GM18517 (cell line): ENCODE results near the gene KSR2.
"Not testable (repeated sequence)": the region's sequence is repeated elsewhere in the genome, so short reads cannot be mapped to it uniquely, and the experiment has no call there.

Source experiments
- ATAC-seq: cut with Tn5 transposase; IDR thresholded peaks from one replicate; pipeline ENCODE4 v1.9.1; 2021; ENCODE audit warnings: mild to moderate bottlenecking, moderate library complexity; ENCODE audit not compliant: unreplicated experiment

Gene KSR2

DNA sequence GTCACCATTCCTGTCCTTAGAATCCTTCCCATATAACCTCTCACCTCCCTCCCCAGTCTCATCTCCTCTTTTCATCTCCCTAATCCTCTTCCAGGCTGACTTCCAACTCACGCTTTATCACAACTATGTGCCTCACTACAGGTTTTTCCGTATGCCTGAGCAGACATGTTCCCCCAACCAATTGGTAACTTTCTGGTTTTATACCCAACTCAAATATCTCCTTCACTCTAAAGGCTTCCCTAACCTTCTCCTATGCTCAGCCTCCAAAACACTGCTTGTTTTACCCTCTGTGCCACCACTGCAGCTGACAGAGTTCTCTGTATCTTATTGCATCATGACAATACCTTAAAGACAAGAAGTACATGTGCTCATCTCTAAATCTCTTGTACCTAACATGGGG is 139.7 kb downstream of the KSR2 start:
- no peak for ATAC-seq

DNA sequence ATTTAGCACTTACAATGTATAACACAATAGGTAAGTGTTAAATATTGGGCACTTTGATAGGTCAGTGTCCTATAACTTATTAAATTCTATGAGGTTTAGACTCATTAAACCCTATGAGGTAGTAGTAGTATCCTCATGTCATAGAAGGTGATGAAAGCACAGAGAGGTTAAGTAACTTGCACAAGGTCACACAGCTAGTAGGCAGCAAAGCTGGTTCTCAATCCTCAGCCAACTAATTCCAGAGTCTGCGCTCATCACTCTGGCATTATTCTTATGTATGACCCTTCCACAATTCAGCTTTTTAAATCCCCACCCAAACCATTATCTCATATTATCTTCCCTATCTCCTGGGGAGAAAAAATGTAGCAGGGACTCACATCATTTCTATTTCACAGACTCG is 141.1 kb downstream of the KSR2 start:
- no peak for ATAC-seq

DNA sequence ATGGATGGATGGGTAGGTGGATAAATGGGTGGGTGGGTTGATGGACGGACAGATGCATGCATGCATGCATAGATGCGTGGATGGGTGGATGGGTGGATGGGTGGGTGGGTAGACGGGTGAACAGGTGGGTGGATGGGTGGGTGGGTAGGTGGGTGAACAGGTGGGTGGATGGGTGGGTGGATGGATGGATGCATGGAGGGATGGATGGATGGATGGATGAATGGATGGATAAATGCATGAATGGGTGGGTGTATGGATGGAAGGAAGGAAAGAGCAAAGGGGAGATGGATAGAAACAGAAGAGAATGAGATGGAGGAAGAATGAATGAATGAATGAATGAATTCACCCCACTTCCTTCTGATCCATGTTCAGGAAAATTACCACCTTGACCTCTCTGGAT is 143.0 kb downstream of the KSR2 start:
- ATAC-seq: no peak

DNA sequence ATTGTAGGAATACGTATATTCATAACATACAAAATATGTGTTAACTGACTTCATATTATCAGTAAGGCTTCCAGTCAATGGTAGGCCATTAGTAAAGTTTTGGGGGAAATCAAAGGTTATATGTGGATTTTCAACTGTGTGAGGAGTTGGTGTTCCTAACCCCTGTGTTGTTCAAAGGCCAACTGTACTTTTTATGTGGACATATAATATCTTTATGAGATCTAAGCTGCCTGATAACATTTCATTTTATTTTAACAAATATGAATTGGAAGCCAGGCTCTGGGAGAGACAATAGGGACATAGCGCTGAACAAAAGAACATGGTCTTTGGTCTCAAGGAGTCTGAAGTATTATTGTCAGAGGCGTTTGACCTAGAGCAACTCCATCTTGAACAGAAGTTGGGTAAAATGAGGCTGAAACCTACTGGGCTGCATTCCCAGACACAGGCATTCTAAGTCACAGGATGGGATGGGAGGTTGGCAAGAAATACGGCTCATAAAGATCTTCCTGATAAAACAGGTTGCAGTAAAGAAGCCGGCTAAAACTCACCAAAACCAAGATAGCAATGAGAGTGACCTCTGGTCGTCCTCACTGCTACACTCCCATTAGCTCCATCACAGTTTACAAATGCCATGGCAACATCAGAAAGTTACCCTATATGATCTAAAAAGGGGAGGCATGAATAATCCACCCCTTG is 147.2 kb downstream of the KSR2 start:
- ATAC-seq: no peak

DNA sequence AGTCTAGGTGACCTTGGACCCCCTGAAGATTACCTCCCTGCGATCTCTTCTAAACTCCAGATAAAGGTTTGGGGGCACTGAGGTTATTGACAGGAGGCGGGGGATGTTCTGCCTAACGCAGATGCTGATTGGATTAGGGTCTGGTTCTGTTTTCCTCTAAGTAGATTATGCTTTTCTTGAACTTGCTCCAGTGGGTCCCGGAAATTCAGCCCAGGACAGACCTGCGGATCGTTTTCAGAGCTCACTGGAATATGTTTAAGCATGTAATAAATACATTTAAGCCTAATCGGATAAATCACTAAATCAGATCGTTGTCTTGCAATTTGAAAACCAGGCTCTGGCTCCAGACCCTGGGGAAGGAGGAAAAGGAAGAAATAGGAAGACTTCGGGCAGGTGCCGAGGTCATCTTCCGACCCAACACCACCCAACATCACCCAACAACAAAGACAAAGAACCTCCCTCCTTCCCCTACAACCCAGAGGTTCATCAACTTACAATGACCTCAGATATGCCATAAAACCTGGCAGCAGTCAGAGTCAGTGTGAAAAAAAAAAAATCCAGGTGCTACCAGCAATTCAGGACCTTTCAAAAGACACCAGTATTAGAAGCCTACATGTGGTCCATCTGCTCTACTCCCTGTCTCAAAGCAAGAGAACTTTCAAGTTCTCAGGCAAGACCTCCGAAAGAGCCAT is 148.4 kb downstream of the KSR2 start:
- no peak for ATAC-seq

DNA sequence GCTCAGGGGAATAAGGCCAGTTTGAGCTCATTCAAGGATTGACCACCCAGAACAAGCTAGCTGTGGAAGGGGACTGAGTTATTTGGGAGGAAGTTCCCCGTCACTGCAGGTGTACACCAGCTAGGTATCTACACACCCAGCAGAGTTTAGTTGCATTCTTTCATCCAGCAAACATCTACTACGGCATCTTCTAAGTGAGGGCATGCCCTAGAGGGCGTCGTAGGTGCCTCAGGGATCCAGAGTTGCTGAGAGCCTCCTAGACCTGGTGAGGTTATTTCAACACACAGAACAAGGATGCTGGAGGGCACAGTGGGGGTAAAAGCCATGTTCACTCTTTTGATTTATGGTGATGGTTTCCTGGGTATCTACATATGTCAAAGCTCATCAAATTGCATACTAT is 149.6 kb downstream of the KSR2 start:
- ATAC-seq: no peak

DNA sequence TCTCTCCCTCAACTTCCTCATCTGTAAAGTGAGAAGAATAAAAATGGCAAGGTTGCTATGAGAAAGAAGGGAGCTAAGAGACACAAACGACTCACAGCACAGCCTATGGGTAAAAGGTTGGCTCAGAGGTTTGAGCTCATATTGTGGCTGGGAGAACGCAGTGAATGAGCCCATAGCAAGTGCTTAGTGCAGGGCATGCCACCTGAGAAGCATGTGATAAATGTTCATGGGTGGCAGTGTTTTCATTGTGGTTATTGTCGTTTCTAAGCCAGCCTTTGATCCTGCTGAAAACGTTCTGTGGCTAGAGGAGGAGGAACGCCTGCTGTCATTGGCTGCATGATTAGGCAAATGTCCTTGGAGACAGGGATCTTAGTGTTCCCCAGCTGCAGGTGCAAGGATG is 150.4 kb downstream of the KSR2 start:
- ATAC-seq: no peak

DNA sequence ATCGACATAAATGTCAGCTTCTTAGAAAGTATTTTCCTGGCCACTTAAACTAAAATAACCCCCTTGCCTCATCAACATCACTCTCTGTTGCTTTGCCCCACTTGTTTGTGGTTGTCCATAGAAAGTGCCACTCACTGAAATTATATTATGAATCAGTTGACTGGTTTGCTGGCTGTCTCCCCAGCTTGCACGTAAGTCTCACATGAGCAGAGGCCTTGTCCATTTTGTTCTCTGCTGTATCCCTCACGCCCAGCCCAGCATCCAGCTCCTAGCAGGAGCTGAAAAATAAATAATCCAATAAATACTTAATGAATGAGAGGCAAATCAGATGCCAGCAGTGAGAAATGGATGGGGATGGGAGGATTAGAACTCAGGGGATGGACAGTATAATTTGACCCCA is 159.3 kb downstream of the KSR2 start:
- ATAC-seq: no peak

DNA sequence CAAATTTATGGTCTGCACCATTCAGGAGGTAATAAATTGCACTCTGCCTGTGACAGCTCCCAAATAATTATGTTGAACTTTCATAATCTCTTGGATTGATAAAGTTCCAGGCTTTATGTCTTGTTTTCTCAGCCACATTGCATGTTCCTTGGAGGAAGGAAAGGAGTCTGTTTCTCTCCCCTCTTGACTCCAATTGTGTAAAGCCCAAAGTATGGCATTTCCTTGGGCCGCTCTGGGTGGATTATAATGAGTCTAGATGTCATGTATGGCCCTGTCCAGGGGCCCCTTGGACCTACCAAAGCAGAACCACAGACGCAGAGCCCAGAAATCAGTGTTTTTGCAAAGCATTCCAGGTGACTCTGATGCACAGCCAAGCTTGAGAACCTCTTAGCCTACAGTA is 160.8 kb downstream of the KSR2 start:
- ATAC-seq: no peak

DNA sequence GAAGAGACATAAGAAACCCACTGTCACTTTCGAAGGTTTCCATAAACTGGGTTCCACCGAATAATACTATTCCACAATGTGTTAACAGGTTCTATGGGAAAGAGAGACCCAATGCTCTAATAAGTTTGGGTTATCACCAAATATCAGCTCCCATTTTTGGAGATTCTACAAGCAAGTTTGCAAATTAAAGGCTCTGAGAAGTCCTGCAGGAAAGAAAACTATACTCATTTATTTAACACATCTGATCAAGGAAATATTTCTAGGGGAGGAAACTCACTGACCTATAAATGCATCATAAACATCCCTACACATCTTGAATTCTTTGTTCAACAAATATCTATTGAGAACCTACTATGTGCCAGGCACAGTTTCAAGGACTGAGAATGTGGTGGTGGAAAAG is 161.4 kb downstream of the KSR2 start:
- no peak for ATAC-seq

DNA sequence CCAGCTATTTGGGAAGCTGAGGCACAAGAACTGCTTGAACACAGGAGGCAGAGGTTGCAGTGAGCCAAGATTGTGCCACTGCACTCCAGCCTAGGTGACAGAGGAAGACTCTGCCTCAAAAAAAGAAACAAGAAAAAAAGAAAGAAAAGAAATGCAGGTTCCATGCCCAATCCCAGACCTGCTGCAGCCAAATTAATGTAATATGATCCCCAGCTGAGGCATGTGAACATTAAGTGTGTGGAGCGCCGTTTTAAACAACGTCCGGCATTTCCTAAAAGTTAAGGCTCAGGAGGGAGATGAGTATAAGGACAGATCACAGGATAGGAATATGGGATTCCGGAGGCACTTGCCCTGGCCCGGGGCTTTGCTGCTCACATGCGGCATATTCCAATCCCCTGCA is 162.9 kb downstream of the KSR2 start:
- no peak for ATAC-seq

DNA sequence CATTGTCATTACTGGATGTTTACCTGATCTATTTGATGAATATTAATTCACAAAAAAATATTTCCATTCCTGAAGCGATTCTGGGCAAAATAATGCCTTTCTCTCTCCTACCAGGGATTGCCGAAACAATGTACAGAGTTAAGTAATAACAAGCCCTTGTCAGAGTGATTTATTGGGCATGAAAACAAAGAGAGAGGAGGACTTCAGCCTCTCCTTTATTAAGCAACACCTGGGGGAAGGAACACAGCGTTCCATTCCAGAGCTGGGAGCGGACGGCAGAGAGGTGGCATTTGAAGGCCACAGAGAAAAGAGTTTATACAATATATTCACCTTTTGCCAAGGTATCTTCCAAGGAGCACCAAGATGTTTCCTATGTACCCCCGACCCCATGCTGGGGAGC is 165.8 kb downstream of the KSR2 start:
- no peak for ATAC-seq

DNA sequence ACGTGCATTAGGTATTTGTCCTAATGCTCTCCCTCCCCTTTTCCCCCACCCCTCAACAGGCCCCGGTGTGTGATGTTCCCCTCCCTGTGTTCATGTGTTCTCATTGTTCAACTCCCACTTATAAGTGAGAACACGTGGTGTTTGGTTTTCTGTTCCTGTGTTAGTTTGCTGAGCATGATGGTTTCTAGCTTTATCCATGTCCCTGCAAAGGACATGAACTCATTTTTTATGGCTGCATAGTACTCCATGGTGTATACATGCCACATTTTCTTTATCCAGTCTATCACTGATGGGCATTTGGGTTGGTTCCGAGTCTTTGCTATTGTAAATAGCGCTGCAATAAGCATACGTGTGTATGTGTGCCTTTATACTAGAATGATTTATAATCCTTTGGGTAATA is 168.1 kb downstream of the KSR2 start:
- not testable (repeated sequence) for ATAC-seq

DNA sequence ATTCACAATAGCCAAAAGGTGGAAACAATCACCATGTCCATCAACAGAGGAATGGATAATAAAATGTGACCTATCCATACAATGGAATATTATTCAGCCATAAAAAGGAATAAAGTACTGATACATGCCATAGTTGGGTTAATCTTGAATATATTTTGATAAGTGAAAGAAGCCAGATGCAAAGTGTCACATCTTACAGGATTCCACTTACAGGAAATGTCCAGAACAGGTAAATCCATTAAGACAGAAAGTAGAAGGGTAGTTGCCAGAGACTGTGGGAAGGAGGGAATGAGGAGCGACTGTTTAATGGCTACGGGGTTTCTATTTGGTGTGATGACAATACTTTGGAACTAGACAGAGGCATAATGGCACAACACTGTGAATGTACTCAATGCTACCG is 171.6 kb downstream of the KSR2 start:
- no peak for ATAC-seq

DNA sequence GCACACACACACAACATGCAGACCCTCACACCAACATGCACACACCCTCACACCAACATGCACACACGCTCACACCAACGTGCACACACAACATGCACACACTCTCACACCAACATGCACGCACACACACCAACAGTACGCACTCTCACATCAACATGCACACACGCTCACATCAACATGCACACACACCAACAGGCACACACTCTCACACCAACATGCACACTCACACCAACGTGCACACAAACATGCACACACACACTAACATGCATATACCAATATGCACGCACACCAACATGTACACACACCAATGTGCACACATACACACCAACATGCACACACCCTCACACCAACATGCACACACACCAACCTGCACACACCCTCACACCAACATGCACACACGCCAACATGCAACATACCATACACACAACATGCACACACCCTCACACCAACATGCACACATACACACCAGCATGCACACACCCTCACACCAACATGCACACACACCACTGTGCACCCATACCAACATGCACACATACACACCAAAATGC is 175.8 kb downstream of the KSR2 start:
- ATAC-seq: no peak

DNA sequence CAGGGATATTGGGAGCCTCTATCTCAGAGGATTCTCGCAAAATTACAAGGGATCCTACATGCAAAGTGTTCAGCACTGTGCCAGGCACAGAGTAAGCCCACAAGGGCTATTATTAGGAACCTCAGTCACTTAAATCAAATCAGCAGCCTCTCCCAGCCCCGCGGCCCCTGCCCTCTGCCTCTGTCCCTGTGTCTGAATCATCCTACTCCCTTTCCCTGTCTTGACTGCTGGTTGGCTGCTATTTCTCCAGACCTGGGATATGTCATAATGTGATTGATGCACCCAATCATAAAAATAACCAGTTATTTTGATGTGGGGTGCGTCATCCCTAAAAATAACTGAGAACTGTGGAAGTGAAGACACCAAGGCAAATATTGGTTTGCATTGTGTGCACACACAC is 176.3 kb downstream of the KSR2 start:
- ATAC-seq: no peak

DNA sequence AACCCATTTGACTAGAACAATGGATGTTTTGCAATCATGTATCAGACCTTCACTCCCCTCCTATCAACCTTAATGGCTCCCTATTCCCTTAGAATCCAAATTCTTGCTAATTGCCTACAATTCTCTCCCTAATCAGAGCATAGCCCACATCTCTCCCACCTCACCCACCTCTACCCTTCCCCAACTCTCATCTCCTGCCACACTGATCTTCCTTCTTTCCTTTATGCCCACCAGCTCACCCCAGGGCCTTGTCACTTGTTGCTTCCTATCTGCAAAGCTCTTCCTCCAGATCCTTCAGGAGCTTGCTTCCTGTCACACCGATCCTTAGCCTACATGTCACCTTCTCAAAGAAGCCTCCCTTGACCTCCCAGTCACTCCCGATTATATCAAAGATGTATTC is 177.8 kb downstream of the KSR2 start:
- no peak for ATAC-seq

DNA sequence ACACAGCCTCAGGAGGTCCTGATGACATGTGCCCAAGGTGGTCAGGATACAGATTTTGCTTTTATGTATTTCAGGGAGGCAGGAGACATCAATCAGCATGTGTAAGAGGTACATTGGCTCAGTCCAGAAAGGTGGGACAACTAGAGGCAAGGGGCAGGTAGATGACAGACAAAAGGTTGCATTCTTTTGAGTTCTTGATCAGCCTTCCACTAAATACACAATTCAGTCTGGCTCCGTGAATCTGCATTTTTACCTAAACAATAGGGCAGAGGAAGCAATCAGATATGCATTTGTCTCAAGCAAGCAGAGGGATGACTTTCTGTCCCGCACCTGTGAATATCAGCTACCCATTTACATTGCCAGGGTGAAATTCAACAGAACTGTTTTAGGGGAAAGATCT is 178.6 kb downstream of the KSR2 start:
- no peak for ATAC-seq

DNA sequence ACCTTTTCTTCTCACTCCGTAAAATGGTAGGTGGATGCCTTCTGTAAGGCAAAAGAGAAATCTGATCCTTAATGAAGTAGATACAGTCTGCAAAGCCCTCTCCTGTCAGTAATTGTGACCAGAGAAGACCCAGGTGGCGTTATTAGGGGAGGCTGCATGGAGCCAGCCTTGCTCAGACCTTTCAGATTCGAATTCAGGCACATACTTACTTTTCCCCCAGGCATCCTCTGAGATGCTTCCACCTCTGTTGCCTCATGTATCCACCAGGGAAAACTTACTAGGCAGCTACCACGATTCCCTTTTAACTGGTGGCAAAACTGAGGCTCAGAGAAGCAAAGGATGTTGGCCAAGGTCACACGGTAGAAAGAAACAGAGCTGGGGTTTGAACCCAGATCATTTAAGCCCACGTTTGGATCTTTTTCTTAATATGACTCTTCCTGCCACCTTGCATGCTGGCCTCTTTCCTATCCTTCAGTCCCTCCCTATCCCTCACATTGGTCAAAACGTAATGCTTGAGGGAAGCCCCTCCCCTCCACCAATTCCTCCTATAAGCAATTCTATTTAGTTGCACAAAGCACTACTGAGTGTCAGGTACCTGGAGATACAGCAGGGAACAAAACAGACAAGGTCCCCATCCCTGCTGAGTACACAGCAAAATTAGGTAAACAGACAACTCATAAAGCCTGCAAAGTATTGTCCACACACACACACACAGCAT is 179.4 kb downstream of the KSR2 start:
- ATAC-seq: no peak

DNA sequence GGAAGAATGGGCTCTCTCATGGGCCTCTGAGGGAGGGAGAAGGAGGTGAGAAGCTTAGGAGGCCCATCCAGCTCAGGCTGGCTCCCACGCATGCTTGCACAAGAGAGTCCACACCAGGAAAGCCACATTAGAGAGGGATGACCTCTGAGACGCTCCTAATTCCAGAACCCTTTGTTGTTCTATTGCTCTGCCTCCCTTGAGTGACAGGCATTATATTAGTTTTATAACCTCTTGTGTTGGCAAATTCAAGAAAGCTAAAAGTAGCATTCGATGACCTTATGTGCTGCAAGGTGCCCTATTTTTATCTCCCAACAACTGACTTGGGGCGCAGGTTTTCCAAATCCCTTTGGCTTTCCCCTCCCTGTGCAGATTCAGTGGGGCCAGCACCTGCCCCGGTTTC is 190.1 kb downstream of the KSR2 start:
- ATAC-seq: no peak

DNA sequence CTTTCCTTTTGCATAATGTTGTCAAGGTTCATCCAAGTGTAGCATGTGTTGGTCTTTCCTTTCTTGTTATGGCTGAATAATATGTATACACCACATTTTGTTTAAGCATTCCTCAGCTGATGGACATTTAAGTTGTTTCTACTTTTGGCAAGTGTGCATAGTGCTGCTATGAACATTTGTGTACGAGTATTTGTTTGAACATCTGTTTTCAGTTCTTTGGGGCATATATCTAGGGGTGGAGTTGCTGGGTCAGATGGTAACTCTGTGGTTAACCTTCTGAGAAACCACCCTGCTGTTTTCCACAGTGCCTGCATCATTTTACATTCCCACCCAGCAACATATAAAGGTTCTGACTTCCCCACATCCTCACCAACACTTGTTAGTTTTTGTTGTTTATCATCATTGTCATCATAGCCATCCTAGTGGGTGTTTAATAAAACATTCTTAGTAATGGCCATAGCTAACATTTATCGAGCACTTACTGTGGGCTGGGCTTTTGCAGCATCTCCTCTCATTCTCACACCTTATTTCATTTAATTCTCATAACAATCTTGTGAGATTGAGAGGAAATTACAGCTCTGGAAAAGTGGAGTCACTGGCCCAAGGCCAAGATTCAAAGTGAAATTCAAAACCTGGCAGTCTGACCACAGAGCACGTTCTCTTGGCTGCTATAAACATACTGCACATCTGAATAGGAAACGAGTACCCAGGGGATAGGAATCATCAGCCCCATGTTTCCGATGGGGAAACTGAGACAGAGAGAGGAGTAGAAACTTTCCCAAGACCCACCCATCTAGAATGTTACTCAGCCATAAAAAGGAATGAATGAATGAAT is 193.6 kb downstream of the KSR2 start:
- ATAC-seq: no peak
